ENCODE results near the gene SFMBT2.

The SFMBT2 gene

GRCh38 chr10:7264313-7264756 lies 146.5 kb downstream of the SFMBT2 start:
- DNase-seq (ENCODE audit: low read depth), result no peak

DNA sequence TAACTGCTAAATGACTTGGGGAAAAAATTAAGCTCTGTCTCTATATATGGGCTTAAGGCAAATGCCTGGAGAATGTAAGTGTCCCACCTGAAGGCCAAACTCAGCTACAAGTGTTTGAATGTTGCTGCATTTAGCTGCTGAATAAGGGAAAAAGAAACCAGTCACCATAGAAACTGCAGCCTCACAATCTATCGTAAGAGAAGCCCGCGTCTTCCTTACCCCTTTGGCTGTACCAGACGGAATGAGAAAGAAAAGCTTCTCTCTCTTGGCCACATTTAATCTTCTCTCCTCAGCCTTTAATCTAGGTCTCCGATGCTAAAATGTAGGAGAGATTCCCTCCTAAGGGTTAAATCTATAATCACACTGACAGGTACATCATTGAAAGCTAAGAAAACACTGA lies 147.2 kb downstream of the SFMBT2 start:
- no peak for DNase-seq (ENCODE audit: low read depth)

DNA sequence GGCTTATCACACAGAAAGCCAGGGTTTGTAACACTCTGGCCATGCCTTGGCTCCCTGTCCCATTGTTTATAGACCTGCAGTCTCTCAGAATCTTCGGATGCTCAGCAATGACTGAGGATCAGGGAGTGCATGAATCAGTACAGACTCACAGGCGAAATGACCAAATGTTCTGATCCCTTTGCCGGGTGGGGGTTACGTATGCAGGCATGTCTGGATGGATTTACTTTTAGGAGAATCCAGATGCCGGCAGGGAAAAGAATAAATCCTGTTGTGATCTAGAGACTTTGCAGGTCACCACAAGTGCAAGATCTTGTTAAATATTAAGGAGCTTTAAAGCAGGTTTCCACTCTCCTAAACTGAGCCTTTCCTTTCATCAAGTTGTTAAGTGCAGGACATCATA lies 149.5 kb downstream of the SFMBT2 start:
- no peak for DNase-seq (ENCODE audit: low read depth)

DNA sequence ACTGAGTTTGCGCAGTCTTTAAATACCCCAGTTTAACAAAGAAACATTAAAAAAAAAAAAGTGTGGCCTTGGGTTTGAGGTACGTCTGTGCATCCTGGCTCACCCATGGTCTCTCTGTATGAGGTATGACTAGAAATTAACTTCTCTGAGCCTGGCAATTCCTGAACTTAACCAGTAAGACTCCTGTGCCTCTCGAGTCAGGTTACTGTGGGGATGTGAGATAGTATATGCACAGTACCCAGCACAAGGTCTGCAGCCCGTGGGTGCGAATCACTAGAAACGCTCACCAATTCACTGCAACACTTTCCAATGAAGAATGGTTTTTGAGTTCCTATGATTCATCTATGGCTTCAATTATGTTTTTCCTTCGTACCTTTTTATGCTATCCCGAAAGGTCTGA lies 149.9 kb downstream of the SFMBT2 start:
- no peak for DNase-seq (ENCODE audit: low read depth)

- DNase-seq (ENCODE audit: low read depth), result no peak
These were observed 150.4 kb downstream of the SFMBT2 start for GRCh38 chr10:7260412-7260900.

GRCh38 chr10:7258948-7259523 lies 151.8 kb downstream of the SFMBT2 start:
- peak; percentile 66 for DNase-seq (ENCODE audit: low read depth)

- no peak for DNase-seq (ENCODE audit: low read depth)
These were observed 155.3 kb downstream of the SFMBT2 start for GRCh38 chr10:7255517-7255916.

DNA sequence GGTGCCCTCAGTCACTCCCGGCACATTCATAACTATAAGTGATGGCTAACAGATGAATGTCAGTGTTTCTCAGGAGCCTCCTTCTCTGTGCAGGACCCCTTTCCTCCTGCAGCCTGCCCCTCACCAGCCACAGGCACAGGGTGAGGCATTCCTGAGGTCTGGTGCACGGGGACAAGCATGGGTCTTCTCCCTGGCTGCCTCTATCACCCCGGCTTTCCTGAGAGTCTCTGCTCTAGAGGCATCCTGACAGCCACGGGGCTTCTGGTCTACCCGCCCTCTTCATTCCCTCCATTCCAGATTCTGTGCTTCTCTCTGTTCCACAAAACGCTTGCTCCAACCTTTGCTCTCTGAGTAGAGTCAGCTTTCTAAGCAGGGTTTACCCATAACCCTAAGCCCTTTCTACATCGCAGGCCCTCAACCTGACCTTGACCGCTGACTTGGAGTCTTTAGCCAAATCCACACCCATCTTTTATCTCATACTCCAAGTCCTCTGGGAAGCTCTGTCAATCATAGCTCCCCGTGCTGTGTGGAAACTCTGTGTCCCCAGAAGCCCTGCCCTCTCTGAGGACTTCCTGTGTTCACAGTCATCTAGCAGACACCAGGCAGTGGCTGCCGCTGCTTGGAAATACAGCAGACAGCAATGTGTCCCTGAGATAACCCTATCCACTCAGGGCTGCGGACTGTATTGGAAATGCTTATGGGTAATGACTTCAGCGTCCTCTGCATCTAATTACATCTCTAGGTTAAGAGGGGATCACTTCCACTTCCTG lies 159.0 kb downstream of the SFMBT2 start:
- DNase-seq (ENCODE audit: low read depth), result no peak

GRCh38 chr10:7250236-7250635 lies 160.6 kb downstream of the SFMBT2 start:
- no peak for DNase-seq (ENCODE audit: low read depth)

- no peak for DNase-seq (ENCODE audit: low read depth)
These were observed 162.2 kb downstream of the SFMBT2 start for GRCh38 chr10:7248585-7249164.

DNA sequence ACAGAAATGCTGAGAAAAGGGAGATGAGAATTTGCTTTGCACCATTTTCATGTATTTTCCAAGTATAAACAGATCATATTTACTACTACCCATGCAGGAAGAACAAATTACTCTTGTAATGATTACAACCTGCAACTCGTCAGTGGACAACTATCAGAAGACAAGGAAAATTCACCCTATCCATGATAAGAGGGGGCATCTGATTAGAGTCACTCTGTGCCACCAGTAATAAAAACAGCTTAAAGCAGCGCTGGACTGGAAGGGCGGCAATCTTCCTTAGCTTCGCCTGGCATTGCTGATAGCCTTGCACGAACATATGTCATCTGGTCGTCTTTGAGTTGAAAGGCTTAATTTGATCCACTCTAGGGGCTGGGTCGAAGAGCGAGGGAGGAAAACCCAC lies 162.7 kb downstream of the SFMBT2 start:
- DNase-seq (ENCODE audit: low read depth), result no peak

GRCh38 chr10:7245505-7245904 lies 165.3 kb downstream of the SFMBT2 start:
- no peak for DNase-seq (ENCODE audit: low read depth)

DNA sequence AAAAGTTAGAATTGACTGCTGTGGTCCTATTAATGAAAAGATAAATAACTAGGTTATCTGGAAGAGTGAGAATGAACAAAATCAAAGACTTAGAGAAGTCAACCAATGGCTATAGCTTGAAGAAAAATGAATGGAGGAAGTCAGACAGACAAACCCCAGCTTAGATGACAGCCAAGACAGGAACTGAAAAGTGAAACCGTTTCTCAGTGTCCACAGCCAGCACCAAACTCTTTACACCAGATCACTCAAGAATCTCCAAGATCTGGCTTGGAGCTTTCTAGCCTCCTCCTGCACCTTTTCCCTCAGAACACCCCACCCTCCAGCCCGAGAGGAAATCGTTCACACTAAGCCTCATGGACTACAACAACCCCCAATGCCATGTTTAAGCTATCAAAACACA lies 167.0 kb downstream of the SFMBT2 start:
- DNase-seq (ENCODE audit: low read depth), result no peak

- DNase-seq (ENCODE audit: low read depth), result no peak
These were observed 167.7 kb downstream of the SFMBT2 start for GRCh38 chr10:7243139-7243538.

DNA sequence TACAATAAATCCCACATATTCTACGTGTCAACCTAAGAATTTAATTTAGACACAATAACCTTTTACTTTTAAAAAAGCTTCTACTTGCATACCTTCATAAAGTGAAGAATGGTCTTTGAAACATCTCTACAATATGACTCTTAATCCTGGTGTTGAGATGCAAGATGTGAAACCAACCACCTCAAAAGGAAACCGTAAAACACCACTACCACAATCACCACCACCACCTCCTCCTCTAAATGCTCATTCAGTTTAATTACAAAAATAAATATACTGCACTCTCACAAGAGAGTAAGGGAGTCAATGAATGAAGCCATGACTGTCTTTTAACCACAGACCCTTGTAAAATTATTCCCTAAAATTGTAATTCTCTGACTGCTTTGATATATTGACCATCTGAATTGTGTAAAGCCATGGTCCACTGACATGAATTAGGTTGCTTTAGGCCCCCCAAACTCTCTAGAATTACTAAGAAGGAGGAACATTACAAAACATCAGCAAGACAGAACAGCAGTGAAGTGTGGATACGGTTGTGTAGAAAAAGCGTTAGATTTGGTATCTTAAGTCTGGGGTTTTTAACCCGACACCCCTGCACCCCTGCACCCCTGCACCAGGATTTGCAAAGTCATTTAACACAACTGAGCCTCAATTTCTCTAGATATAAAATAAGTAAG lies 171.4 kb downstream of the SFMBT2 start:
- DNase-seq (ENCODE audit: low read depth), result no peak

DNA sequence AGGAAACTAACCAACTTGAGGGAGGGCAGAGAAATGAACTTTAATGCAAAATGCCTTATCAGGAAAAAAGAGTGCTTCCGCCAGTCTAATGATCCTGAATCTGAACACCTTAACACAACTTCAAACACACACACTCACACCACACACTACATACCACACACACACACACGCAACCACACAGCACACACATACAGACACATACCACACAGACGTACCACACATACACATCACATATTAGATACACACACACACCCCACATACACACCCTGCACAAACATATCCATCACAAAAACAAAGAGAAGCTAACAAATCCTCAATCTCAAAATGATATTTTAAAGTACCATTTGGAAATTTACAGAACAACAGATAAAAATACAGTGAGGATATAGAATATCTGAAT lies 175.5 kb downstream of the SFMBT2 start:
- DNase-seq (ENCODE audit: low read depth), result no peak

GRCh38 chr10:7234109-7234508 lies 176.7 kb downstream of the SFMBT2 start:
- DNase-seq (ENCODE audit: low read depth), result no peak

DNA sequence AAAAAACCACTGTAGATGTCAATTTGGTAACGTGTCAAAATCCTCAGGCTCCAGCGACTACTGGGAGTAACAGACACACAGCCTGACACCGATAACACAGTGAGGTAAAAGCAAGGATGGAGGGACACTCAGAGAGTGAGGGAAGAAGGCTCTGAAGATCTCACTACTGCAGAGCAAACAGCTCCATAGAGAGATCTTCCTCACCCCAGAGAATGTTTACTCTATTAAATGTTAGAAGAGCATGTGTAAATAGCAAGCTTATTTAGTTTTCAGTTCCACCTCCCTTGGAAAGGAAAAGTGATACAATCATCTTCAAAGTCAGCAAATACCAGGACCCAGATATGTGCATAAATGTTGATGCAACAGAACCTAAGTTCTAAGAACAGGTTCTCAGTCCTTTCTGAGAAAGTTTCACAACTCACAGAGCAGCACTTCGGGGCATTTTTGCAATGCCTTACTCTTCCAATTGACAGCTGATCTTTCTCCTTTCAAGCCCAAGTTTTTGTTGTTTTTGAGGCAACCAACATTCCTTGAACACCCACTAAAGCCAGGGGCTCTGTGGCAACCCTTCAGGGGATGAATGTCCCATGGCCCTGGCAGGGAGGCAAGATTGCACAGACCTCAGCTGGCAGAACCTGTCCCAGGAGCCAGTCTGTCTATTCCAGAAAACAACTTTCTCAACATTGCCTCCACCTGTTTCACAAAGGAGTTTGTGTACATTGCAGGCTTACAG lies 177.4 kb downstream of the SFMBT2 start:
- DNase-seq (ENCODE audit: low read depth), result no peak

- DNase-seq (ENCODE audit: low read depth), result no peak
These were observed 179.1 kb downstream of the SFMBT2 start for GRCh38 chr10:7231509-7232414.

DNA sequence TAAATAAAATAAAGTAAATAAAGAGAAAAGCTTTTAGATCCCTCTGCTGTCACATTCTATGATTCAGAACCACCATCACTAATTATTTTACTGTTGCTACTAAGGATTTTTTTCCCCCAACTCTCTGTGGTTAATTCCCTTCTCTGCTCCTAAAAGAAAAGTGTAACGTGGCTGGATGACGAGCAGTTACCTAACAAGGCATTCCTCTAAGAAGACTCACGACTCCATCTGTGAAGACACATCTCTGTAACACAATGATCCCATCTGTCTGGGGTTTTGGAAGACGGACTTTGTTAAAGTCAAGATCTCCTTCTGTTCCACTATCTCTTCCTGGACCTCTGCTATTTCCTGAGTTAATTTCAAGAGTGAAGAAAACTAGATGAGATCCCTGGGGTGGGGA lies 179.9 kb downstream of the SFMBT2 start:
- DNase-seq (ENCODE audit: low read depth), result no peak

- DNase-seq (ENCODE audit: low read depth), result no peak
These were observed 180.8 kb downstream of the SFMBT2 start for GRCh38 chr10:7230036-7230435.
